ENCODE measurements around the gene COG5.

Gene COG5

DNA sequence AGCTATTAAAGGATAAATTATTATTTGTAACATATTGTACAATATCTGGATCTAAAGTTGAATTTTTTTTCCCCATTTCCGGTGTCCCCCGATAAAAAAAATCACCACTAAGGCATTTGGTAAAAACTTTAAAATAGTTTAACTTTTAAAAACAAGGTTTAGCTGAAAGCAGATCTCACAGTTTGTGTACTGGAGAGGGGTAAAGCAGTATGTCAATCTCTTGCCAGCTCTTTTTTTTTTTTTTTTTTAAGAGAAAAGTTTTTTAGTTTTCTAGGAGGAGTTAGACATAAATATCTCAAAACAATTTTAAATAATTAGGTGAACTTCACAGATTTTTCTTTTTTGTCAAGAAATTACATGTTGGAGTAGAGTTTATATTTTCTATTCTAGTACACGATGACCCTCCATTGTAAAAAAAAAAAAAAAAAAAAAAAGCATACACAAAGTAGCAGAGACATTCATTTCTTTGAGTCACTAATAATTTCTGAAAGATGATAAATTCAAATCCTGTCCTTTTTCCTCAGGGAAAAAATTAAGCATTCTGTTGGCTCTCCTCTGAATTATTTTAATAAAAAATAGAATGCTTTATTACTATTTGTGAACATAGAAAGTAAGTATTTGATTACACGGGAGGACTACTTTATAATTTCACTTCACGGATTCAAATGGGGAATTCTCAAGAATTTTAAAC lies 396.8 kb downstream of the COG5 start:
- H3K4me1 ChIP-seq (ENCODE audit: insufficient read depth, poor library complexity, severe bottlenecking) = peaks cover 7% of the 10 kb centered on the region
- peak overlapping the region; percentile 77 for H3K27ac ChIP-seq (ENCODE audit: poor library complexity, severe bottlenecking)
- DNase-seq (ENCODE audit: low spot score) (no peak), ATAC-seq (ENCODE audit: low read depth) (no peak)
- no peaks in the 10 kb centered on the region for H3K36me3 ChIP-seq (ENCODE audit: low read depth)
- no peaks in the 10 kb centered on the region for H3K9me3 ChIP-seq (ENCODE audit: severe bottlenecking)
- peak overlapping the region; percentile 32 for H3K4me3 ChIP-seq (ENCODE audit: severe bottlenecking)
- TF ChIP-seq, protein P1, sequence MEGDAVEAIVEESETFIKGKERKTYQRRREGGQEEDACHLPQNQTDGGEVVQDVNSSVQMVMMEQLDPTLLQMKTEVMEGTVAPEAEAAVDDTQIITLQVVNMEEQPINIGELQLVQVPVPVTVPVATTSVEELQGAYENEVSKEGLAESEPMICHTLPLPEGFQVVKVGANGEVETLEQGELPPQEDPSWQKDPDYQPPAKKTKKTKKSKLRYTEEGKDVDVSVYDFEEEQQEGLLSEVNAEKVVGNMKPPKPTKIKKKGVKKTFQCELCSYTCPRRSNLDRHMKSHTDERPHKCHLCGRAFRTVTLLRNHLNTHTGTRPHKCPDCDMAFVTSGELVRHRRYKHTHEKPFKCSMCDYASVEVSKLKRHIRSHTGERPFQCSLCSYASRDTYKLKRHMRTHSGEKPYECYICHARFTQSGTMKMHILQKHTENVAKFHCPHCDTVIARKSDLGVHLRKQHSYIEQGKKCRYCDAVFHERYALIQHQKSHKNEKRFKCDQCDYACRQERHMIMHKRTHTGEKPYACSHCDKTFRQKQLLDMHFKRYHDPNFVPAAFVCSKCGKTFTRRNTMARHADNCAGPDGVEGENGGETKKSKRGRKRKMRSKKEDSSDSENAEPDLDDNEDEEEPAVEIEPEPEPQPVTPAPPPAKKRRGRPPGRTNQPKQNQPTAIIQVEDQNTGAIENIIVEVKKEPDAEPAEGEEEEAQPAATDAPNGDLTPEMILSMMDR (IDR thresholded peaks at IDR 0.05; ENCODE audit: poor library complexity, severe bottlenecking) = no peak
- H3K27me3 ChIP-seq (ENCODE audit: insufficient read depth, poor library complexity, severe bottlenecking) = no peaks in the 10 kb centered on the region

DNA sequence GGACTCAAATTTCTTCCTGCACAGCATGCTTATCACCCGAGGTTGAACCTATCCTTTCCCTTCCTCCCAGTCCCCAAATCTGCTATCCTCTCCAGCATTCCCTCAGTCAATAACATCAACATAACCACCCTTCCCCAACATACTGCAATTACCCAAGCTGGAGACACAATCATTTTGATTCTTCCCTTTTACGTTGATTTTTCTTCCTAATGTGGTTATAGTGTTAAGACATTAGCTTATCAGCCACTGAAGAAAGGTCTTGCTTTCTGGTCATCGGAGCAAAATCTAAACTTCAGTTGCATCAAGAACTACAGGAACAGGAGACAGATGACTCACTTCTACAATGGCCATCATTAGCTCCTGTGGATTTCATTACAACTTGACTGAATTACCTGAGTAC lies 398.4 kb downstream of the COG5 start:
- Histone ChIP-seq H3K27ac (ENCODE audit: poor library complexity, severe bottlenecking) (no peak overlapping the region), H3K36me3 (ENCODE audit: low read depth) (no peaks in the 10 kb centered on the region), H3K4me1 (ENCODE audit: insufficient read depth, poor library complexity, severe bottlenecking) (peaks cover 5% of the 10 kb centered on the region), H3K4me3 (ENCODE audit: severe bottlenecking) (no peak overlapping the region), H3K27me3 (ENCODE audit: insufficient read depth, poor library complexity, severe bottlenecking) (no peaks in the 10 kb centered on the region), H3K9me3 (ENCODE audit: severe bottlenecking) (no peaks in the 10 kb centered on the region)
- TF ChIP-seq, protein P1 (IDR thresholded peaks at IDR 0.05; ENCODE audit: poor library complexity, severe bottlenecking) = no peak
- ATAC-seq (ENCODE audit: low read depth) = no peak
- no peak for DNase-seq (ENCODE audit: low spot score)

DNA sequence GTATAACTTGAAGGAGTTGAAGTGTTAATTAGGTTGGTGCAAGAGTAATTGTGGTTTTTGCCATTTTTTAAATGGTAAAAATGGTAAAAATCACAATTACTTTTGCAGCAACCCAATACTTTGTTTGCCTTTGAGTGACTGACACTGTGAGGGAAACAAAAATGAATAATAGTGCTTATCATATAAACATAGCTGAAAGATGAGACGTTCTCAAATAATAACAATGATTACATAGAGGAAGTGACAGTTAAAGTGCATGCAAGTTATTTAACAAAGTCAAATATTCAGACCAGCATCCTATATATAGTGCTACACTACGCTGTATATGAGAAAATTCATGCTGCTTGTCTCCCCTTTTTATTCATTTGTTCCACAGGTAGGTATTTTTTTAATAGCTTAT lies 399.6 kb downstream of the COG5 start:
- no peaks in the 10 kb centered on the region for H3K9me3 ChIP-seq (ENCODE audit: severe bottlenecking)

DNA sequence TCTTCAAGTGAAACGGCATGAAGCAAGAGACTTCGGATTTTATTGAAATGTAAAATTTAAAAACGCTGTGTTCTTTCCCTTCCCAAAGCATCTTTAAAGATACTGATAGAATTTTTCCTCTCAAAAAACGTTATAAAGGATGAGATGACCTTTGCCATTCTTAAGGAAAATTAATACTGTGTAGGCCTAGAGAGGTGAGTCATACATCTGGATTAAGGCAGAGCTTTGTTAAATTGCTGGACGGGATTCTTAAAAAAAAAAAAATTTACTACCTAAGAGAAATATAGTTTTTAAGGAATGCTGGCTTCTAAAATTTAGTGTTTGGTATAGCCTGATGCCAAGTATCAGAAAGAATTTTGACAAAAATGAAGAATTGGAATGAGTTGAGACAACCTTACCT lies 401.2 kb downstream of the COG5 start:
- no peaks in the 10 kb centered on the region for H3K27me3 ChIP-seq (ENCODE audit: insufficient read depth, poor library complexity, severe bottlenecking)
- H3K4me1 ChIP-seq (ENCODE audit: insufficient read depth, poor library complexity, severe bottlenecking) = peaks cover 5% of the 10 kb centered on the region
- no peaks in the 10 kb centered on the region for H3K9me3 ChIP-seq (ENCODE audit: severe bottlenecking)
- H3K27ac ChIP-seq (ENCODE audit: poor library complexity, severe bottlenecking) = no peak overlapping the region
- H3K36me3 ChIP-seq (ENCODE audit: low read depth) = no peaks in the 10 kb centered on the region
- ATAC-seq (ENCODE audit: low read depth) = no peak
- no peak for DNase-seq (ENCODE audit: low spot score)
- TF ChIP-seq, protein P1 (IDR thresholded peaks at IDR 0.05; ENCODE audit: poor library complexity, severe bottlenecking) = no peak
- no peak overlapping the region for H3K4me3 ChIP-seq (ENCODE audit: severe bottlenecking)

More for the DNA sequence above, 399.6 kb downstream of the COG5 start:
- Histone ChIP-seq H3K36me3 (ENCODE audit: low read depth) (no peaks in the 10 kb centered on the region), H3K27me3 (ENCODE audit: insufficient read depth, poor library complexity, severe bottlenecking) (no peaks in the 10 kb centered on the region), H3K4me3 (ENCODE audit: severe bottlenecking) (no peak overlapping the region), H3K4me1 (ENCODE audit: insufficient read depth, poor library complexity, severe bottlenecking) (peaks cover 5% of the 10 kb centered on the region), H3K27ac (ENCODE audit: poor library complexity, severe bottlenecking) (no peak overlapping the region)
- ATAC-seq (ENCODE audit: low read depth) = no peak
- TF ChIP-seq, protein P1 (IDR thresholded peaks at IDR 0.05; ENCODE audit: poor library complexity, severe bottlenecking) = no peak
- no peak for DNase-seq (ENCODE audit: low spot score)

DNA sequence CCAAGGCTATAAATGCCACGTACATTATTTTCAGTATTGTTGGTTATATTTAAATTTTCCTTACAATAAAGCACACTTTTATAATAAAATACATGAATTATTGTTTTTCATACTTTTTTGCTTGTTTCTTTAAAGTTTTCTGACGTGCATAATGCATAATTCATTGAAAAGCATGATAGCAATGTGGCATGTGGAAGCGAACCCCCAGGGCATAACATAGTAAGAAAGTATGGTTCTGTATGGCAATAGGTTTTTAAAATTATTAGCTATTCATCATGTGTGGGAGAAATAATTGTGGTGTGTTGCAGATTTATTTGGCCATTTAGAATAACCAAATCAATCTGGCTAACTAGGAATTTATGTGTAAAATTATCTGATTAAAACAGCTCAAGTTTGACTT lies 402.3 kb downstream of the COG5 start:
- ATAC-seq (ENCODE audit: low read depth) (no peak), DNase-seq (ENCODE audit: low spot score) (no peak)
- H3K36me3 ChIP-seq (ENCODE audit: low read depth) = no peaks in the 10 kb centered on the region
- peaks cover 1% of the 10 kb centered on the region for H3K4me1 ChIP-seq (ENCODE audit: insufficient read depth, poor library complexity, severe bottlenecking)
- H3K27ac ChIP-seq (ENCODE audit: poor library complexity, severe bottlenecking) = no peak overlapping the region
- TF ChIP-seq, protein P1 (IDR thresholded peaks at IDR 0.05; ENCODE audit: poor library complexity, severe bottlenecking) = no peak
- no peaks in the 10 kb centered on the region for H3K27me3 ChIP-seq (ENCODE audit: insufficient read depth, poor library complexity, severe bottlenecking)
- H3K9me3 ChIP-seq (ENCODE audit: severe bottlenecking) = no peaks in the 10 kb centered on the region
- H3K4me3 ChIP-seq (ENCODE audit: severe bottlenecking) = no peak overlapping the region
